Colonic mucosa (tissue), 4 donors: ENCODE data around the gene SMIM5. TPM values are rescaled to one million over a fixed set of nuclear protein-coding genes. Genes with fewer than 3 reads are reported as not detected.
"Not testable (repeated sequence)": the region's sequence is repeated elsewhere in the genome, so short reads cannot be mapped to it uniquely, and the experiment has no call there.

Experiments
- DNase-seq: peaks from one replicate; pipeline ENCODE4 v3.0.0-alpha.2; 2020
- H3K27ac ChIP-seq: fragments of 200-600 bp; one replicate; pipeline ENCODE4 v1.8.0; 2021
- H3K27me3 ChIP-seq: fragments of 200-600 bp; one replicate; pipeline ENCODE4 v1.8.0; 2021
- H3K36me3 ChIP-seq: fragments of 200-600 bp; one replicate; pipeline ENCODE4 v1.8.0; 2021
- H3K4me1 ChIP-seq: fragments of 200-600 bp; one replicate; pipeline ENCODE4 v1.8.0; 2021; ENCODE audit warnings: mild to moderate bottlenecking
- H3K4me3 ChIP-seq: fragments of 200-600 bp; one replicate; pipeline ENCODE4 v1.8.0; 2021
- H3K9ac ChIP-seq, 2 donors: one replicate each; pipeline ENCODE4 v1.7.0; 2013; ENCODE audit warnings: control low read depth in 2 of 2, low read depth in 2 of 2, low read length in 2 of 2
- H3K9me3 ChIP-seq: fragments of 200-600 bp; one replicate; pipeline ENCODE4 v1.8.0; 2021
- CTCF ChIP-seq: fragments of 200-600 bp; IDR thresholded peaks from one replicate; pipeline ENCODE4 v1.8.0; 2022; ENCODE audit warnings: antibody characterized with exemption, mild to moderate bottlenecking
- intact Hi-C: fragments of 100-400 bp; cut with DNase I; formaldehyde crosslinking; loops from one replicate; pipeline ENCODE4 v1.14.1; 2022
- total RNA-seq, 2 donors: library from RNA; stranded (reverse); fragmentation: NEBNext Ultra II Directional in 1 of 2; extraction: Animal tissue kit (Norgen Biotek cat#: 25700) in 1 of 2; gene quantifications; one replicate each; pipeline ENCODE4 v1.2.1, GENCODE V29; 2021
- donor health status: healthy.
- donor health status: DM: no; HTN: no; CAD: no.
- donor health status: DM: no; HTN: no; CAD: no.

Gene SMIM5
- total RNA-seq, 2 donors from 2014 or later, result 5.1 to 39.9 TPM

- no peaks in the 10 kb centered on the region for H3K9me3 ChIP-seq
- peak overlapping the region; percentile 44 to 64 for H3K9ac ChIP-seq
- no peak for TF ChIP-seq CTCF
- no peak for DNase-seq
- no peak overlapping the region for H3K27ac ChIP-seq
- no peaks in the 10 kb centered on the region for H3K27me3 ChIP-seq
- H3K36me3 ChIP-seq, result no peaks in the 10 kb centered on the region
- no peak overlapping the region for H3K4me3 ChIP-seq
- H3K4me1 ChIP-seq, result peaks cover 22% of the 10 kb centered on the region
- intact Hi-C loops, result no loop called here
These were observed 3.3 kb downstream of the SMIM5 start for GRCh38 chr17:75636381-75637142.

- H3K36me3 ChIP-seq, result no peaks in the 10 kb centered on the region
- peak; percentile 49 for DNase-seq
- intact Hi-C loops, result no loop called here
- no peak overlapping the region for H3K27ac ChIP-seq
- H3K4me3 ChIP-seq, result no peak overlapping the region
- H3K27me3 ChIP-seq, result no peaks in the 10 kb centered on the region
- H3K9me3 ChIP-seq, result no peaks in the 10 kb centered on the region
- TF ChIP-seq CTCF, result no peak
- H3K4me1 ChIP-seq, result peaks cover 24% of the 10 kb centered on the region
- peak overlapping the region; percentile 28 to 64 for H3K9ac ChIP-seq
These were observed 3.9 kb downstream of the SMIM5 start for GRCh38 chr17:75637143-75637538.

GRCh38 chr17:75637551-75637950 is 4.3 kb downstream of the SMIM5 start:
- Histone ChIP-seq H3K4me3 (no peak overlapping the region), H3K27me3 (no peaks in the 10 kb centered on the region), H3K27ac (no peak overlapping the region), H3K36me3 (no peaks in the 10 kb centered on the region), H3K9ac (peak overlapping the region; percentile 28 to 64), H3K9me3 (no peaks in the 10 kb centered on the region), H3K4me1 (peaks cover 24% of the 10 kb centered on the region)
- TF ChIP-seq CTCF, result no peak
- no peak for DNase-seq
- intact Hi-C loops, result no loop called here

GRCh38 chr17:75638039-75638438 is 4.8 kb downstream of the SMIM5 start:
- H3K27me3 ChIP-seq, H3K9me3 ChIP-seq, DNase-seq, H3K27ac ChIP-seq, intact Hi-C loops, H3K4me3 ChIP-seq, H3K9ac ChIP-seq, H3K36me3 ChIP-seq: not testable (repeated sequence)
- peaks cover 23% of the 10 kb centered on the region for H3K4me1 ChIP-seq

- no peak overlapping the region for H3K27ac ChIP-seq
- DNase-seq, result no peak
- no peaks in the 10 kb centered on the region for H3K27me3 ChIP-seq
- no peak overlapping the region for H3K9ac ChIP-seq
- peaks cover 15% of the 10 kb centered on the region for H3K4me1 ChIP-seq
- H3K4me3 ChIP-seq, result no peak overlapping the region
- no peaks in the 10 kb centered on the region for H3K9me3 ChIP-seq
- no peaks in the 10 kb centered on the region for H3K36me3 ChIP-seq
- intact Hi-C loops, result no loop called here
- no peak for TF ChIP-seq CTCF
These were observed 5.7 kb downstream of the SMIM5 start for GRCh38 chr17:75638893-75639292.

GRCh38 chr17:75639327-75639726 is 6.1 kb downstream of the SMIM5 start:
- no peak for TF ChIP-seq CTCF
- H3K9ac ChIP-seq, result peak overlapping the region in 1 of 2 donors; percentile 8
- no peak for DNase-seq
- H3K9me3 ChIP-seq, result no peaks in the 10 kb centered on the region
- H3K27ac ChIP-seq, result no peak overlapping the region
- H3K36me3 ChIP-seq, result no peaks in the 10 kb centered on the region
- H3K4me3 ChIP-seq, result no peak overlapping the region
- no peaks in the 10 kb centered on the region for H3K27me3 ChIP-seq
- intact Hi-C loops, result no loop called here
- H3K4me1 ChIP-seq, result peaks cover 10% of the 10 kb centered on the region
